Spleen (tissue), 7 donors: ENCODE results near the gene SLC17A4.

Experiments used
- POLR2A ChIP-seq, 3 donors: fragments of 450-650 bp; IDR thresholded peaks; one replicate each; pipeline ENCODE4 v1.5.1; 2017; ENCODE audit warnings: antibody characterized with exemption in 3 of 3, mild to moderate bottlenecking in 1 of 3
- POLR2AphosphoS5 ChIP-seq, 3 donors: sonication (generic); formaldehyde crosslinking; IDR thresholded peaks; one replicate each; pipeline ENCODE4 v1.5.1; 2017; ENCODE audit warnings: antibody characterized with exemption in 3 of 3
- TF ChIP-seq, protein P1 (sequence below), 11 experiments: fragments of 200-600 bp in 7 of 11; fragments of 450-650 bp in 4 of 11; sonication (generic) in 4 of 11; IDR thresholded peaks in 8 of 11; conservative IDR thresholded peaks in 3 of 11; 1 replicate in 7 of 11; 2 replicates in 4 of 11; pipeline versions ENCODE4 v1.4.0 to v1.8.0; 2016 to 2021; ENCODE audit warnings: antibody characterized with exemption in 11 of 11, inconsistent platforms in 4 of 11, mild to moderate bottlenecking in 1 of 11
- donor health status: DM: no; HTN: no; CAD: no; lungs with moderate emphysema.
- donor health status: DM: no; HTN: no; CAD: no.
- donor health status: DM: no; HTN: no; CAD: no.

DNA sequence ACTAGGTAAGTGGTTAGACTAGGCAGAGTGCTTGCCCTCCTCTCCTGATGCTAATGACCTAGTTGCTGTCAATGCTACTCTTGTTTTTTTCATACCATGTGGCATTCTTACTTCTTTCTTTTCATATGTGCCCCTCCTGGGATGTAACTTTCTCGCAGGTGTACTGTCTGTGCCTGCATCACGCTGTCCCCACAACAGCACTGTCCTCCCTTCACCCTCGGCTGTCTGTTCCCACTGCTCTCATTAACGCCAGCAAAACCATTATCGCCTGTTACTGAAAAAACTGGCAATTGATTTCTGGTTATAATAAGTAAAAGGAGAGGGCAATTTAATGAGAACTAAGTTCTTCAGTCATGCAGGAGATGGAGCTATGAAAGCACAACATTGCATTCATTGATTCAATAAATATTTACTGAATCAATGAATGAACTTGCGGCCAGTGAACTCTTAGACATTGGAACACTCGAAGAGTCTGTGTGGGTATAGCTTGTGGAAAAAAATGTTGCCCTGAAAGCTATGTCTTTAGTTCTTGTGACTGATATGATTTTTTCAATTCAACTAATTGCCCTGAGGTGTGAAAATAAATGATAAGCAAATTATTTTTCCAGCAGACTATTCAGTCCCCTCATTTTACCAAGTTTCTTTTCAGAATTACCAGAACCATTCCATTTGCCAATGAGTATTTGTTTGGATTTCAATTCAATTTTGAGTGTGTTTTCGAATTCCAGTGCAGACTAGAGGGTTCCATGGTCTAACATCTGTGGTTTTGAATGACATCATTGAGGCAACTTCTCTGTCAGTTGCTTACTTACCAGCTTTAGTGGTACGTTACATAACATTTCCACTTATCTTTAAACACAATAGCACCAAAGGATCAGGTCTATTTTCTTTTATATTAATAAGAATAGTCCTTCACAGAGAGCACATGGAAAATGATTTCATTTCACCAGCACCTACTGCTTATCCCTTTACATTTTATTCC lies 2.1 kb downstream of the SLC17A4 start:
- TF ChIP-seq POLR2A (IDR thresholded peaks at IDR 0.05) (no peak), POLR2AphosphoS5 (IDR thresholded peaks at IDR 0.05) (no peak)
- TF ChIP-seq, protein P1, sequence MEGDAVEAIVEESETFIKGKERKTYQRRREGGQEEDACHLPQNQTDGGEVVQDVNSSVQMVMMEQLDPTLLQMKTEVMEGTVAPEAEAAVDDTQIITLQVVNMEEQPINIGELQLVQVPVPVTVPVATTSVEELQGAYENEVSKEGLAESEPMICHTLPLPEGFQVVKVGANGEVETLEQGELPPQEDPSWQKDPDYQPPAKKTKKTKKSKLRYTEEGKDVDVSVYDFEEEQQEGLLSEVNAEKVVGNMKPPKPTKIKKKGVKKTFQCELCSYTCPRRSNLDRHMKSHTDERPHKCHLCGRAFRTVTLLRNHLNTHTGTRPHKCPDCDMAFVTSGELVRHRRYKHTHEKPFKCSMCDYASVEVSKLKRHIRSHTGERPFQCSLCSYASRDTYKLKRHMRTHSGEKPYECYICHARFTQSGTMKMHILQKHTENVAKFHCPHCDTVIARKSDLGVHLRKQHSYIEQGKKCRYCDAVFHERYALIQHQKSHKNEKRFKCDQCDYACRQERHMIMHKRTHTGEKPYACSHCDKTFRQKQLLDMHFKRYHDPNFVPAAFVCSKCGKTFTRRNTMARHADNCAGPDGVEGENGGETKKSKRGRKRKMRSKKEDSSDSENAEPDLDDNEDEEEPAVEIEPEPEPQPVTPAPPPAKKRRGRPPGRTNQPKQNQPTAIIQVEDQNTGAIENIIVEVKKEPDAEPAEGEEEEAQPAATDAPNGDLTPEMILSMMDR (IDR thresholded peaks at IDR 0.05 in 8 of 11, conservative IDR thresholded peaks at IDR 0.05 in 3 of 11), result no peak
